ENCODE data around the gene PCDH17. TPM values are rescaled to one million over a fixed set of nuclear protein-coding genes. Genes with fewer than 3 reads are reported as not detected.

The PCDH17 gene
- total RNA-seq, 1 experiment from 2014 or later: 0.85 TPM

GRCh38 chr13:57740719-57741118 lies 109.2 kb downstream of the PCDH17 start:
- TF ChIP-seq CBFB (CRISPR knock-in tag; IDR thresholded peaks at IDR 0.05; ENCODE audit: low read depth): no peak
- no peak for TF ChIP-seq IRF2 (CRISPR knock-in tag; IDR thresholded peaks at IDR 0.05; ENCODE audit: borderline replicate concordance, low read depth)
- TF ChIP-seq, protein P1, sequence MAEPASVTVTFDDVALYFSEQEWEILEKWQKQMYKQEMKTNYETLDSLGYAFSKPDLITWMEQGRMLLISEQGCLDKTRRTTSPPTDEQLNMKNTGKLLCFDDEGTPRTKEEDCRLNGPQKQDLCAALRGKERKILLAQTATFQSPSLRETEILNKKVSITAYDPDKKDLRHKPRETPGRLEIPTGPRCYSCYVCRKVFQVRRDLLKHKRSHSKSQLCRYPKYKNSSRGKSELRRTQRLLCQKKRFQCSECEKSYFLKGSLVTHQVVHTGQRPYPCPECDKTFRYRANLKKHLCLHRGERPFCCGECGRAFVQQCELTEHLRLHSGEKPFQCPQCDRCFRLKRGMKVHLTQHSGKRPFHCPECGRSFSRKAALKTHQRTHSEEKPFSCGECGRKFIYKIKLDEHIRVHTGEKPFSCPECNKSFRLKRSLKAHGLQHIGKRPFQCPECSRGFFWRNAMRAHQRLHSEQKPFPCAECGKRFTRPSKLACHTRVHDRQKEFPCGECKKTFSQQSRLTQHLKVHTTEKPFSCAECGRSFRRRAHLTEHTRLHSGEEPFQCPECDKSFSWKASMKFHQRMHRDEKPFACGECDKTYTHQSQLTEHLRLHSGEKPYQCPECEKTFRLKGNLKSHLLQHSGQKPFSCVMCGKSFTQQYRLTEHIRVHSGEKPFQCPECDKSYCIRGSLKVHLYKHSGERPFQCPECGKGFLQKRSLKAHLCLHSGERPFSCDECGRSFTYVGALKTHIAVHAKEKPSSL (CRISPR knock-in tag; conservative IDR thresholded peaks at IDR 0.05): no peak
- TF ChIP-seq ZNF416 (CRISPR knock-in tag; IDR thresholded peaks at IDR 0.05): no peak
- Mint-ChIP-seq H3K4me1 (peaks cover 32% of the 10 kb centered on the region), H3K36me3 (no peaks in the 10 kb centered on the region), H3K27me3 (ENCODE audit: low read depth) (peaks cover 11% of the 10 kb centered on the region), H3K4me3 (no peak overlapping the region), H3K9me3 (no peaks in the 10 kb centered on the region), H3K27ac (no peak overlapping the region)
- ATAC-seq (no peak), DNase-seq (ENCODE audit: low spot score) (no peak)
- ChIA-PET POLR2A (no interaction called here), CTCF (interaction anchor here (0.6 kb wide), 1 partner anchor 13 kb away, joined by 3 read pairs; no protein-coding TSS in a partner anchor)

- TF ChIP-seq FOXJ3 (CRISPR knock-in tag; IDR thresholded peaks at IDR 0.05; ENCODE audit: borderline replicate concordance): no peak
- TF ChIP-seq ZNF121 (CRISPR knock-in tag; IDR thresholded peaks at IDR 0.05): no peak
- TF ChIP-seq NR3C1 (CRISPR knock-in tag; conservative IDR thresholded peaks at IDR 0.05; ENCODE audit: low read depth): no peak
- TF ChIP-seq CBFB (CRISPR knock-in tag; IDR thresholded peaks at IDR 0.05; ENCODE audit: low read depth): no peak
- TF ChIP-seq RORB (CRISPR knock-in tag; IDR thresholded peaks at IDR 0.05): no peak
- TF ChIP-seq NR2C2 (CRISPR knock-in tag; IDR thresholded peaks at IDR 0.05): no peak
- TF ChIP-seq, protein P2, sequence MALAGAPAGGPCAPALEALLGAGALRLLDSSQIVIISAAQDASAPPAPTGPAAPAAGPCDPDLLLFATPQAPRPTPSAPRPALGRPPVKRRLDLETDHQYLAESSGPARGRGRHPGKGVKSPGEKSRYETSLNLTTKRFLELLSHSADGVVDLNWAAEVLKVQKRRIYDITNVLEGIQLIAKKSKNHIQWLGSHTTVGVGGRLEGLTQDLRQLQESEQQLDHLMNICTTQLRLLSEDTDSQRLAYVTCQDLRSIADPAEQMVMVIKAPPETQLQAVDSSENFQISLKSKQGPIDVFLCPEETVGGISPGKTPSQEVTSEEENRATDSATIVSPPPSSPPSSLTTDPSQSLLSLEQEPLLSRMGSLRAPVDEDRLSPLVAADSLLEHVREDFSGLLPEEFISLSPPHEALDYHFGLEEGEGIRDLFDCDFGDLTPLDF (CRISPR knock-in tag; IDR thresholded peaks at IDR 0.05): no peak
- no peak for TF ChIP-seq CREM (CRISPR knock-in tag; IDR thresholded peaks at IDR 0.05)
- no peak for TF ChIP-seq ZNF263 (CRISPR knock-in tag; IDR thresholded peaks at IDR 0.05; ENCODE audit: low read depth)
- TF ChIP-seq ZNF396 (CRISPR knock-in tag; IDR thresholded peaks at IDR 0.05; ENCODE audit: borderline replicate concordance): no peak
- TF ChIP-seq, protein P3, sequence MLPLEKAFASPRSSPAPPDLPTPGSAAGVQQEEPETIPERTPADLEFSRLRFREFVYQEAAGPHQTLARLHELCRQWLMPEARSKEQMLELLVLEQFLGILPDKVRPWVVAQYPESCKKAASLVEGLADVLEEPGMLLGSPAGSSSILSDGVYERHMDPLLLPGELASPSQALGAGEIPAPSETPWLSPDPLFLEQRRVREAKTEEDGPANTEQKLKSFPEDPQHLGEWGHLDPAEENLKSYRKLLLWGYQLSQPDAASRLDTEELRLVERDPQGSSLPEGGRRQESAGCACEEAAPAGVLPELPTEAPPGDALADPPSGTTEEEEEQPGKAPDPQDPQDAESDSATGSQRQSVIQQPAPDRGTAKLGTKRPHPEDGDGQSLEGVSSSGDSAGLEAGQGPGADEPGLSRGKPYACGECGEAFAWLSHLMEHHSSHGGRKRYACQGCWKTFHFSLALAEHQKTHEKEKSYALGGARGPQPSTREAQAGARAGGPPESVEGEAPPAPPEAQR (CRISPR knock-in tag; IDR thresholded peaks at IDR 0.05): no peak
- TF ChIP-seq GRHL2 (CRISPR knock-in tag; IDR thresholded peaks at IDR 0.05; ENCODE audit: insufficient replicate concordance, severe bottlenecking): no peak
- no peak for TF ChIP-seq ETV6 (CRISPR knock-in tag; IDR thresholded peaks at IDR 0.05)
- H3K9me3 Mint-ChIP-seq: peaks cover 10% of the 10 kb centered on the region; the same call in 1 of the 2 replicates
- DNase-seq (ENCODE audit: low spot score) (no peak), ATAC-seq (no peak)
- H3K4me3 Mint-ChIP-seq: no peak overlapping the region
- POLR2A ChIA-PET: no interaction called here
- 0 out of 2 replicates have a peak, but pooled peaks cover 5% of the 10 kb centered on the region for H3K4me1 Mint-ChIP-seq
- no peaks in the 10 kb centered on the region for H3K27me3 Mint-ChIP-seq (ENCODE audit: low read depth)
- CTCF ChIA-PET: no interaction called here
- peaks cover 2% of the 10 kb centered on the region; the same call in 1 of the 2 replicates for H3K36me3 Mint-ChIP-seq
- no peak overlapping the region for H3K27ac Mint-ChIP-seq
Observed at GRCh38 chr13:57748096-57748495, 116.6 kb downstream of the PCDH17 start.

DNA sequence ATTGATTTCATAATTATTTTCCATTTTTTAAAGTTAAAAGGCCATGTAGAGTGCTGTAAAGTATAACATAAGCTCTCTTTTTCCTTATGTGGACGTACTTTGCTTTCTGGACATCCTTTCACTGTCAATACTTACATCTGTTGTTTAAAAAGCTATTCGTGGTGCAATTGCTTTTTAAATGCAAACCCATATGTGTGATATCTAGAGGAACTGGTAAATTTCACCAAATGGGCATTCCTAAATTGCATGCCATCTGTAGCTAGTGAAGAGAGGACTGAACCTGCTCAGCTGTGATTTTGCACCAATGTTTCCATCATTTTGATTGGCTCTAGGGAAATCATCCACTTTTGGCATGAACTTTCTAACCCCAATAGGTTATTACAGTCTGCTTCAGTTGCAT lies 129.4 kb downstream of the PCDH17 start:
- no peak for DNase-seq (ENCODE audit: low spot score)
- Mint-ChIP-seq H3K36me3 (no peaks in the 10 kb centered on the region), H3K27me3 (ENCODE audit: low read depth) (no peaks in the 10 kb centered on the region), H3K9me3 (peaks cover 7% of the 10 kb centered on the region; the same call in 1 of the 2 replicates), H3K4me3 (no peak overlapping the region), H3K4me1 (no peaks in the 10 kb centered on the region), H3K27ac (no peak overlapping the region)
- ChIA-PET CTCF (no interaction called here), POLR2A (no interaction called here)
- ATAC-seq: no peak
- TF ChIP-seq NFE2L1 (CRISPR knock-in tag; IDR thresholded peaks at IDR 0.05) (no peak), ATF1 (CRISPR knock-in tag; IDR thresholded peaks at IDR 0.05) (no peak), ZNF121 (CRISPR knock-in tag; IDR thresholded peaks at IDR 0.05) (no peak), NFATC4 (CRISPR knock-in tag; IDR thresholded peaks at IDR 0.05) (no peak), FOXK1 (CRISPR knock-in tag; IDR thresholded peaks at IDR 0.05) (no peak), ETV6 (CRISPR knock-in tag; IDR thresholded peaks at IDR 0.05) (no peak), TCF7 (CRISPR knock-in tag; IDR thresholded peaks at IDR 0.05; ENCODE audit: low read depth) (no peak), PREB (CRISPR knock-in tag; IDR thresholded peaks at IDR 0.05; ENCODE audit: borderline replicate concordance) (no peak), PRRX2 (CRISPR knock-in tag; IDR thresholded peaks at IDR 0.05) (no peak), NR2C2 (CRISPR knock-in tag; IDR thresholded peaks at IDR 0.05) (no peak), GABPB1 (CRISPR knock-in tag; IDR thresholded peaks at IDR 0.05) (no peak)
- TF ChIP-seq, protein P4, sequence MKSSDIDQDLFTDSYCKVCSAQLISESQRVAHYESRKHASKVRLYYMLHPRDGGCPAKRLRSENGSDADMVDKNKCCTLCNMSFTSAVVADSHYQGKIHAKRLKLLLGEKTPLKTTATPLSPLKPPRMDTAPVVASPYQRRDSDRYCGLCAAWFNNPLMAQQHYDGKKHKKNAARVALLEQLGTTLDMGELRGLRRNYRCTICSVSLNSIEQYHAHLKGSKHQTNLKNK (CRISPR knock-in tag; IDR thresholded peaks at IDR 0.05): no peak
- TF ChIP-seq, protein P5, sequence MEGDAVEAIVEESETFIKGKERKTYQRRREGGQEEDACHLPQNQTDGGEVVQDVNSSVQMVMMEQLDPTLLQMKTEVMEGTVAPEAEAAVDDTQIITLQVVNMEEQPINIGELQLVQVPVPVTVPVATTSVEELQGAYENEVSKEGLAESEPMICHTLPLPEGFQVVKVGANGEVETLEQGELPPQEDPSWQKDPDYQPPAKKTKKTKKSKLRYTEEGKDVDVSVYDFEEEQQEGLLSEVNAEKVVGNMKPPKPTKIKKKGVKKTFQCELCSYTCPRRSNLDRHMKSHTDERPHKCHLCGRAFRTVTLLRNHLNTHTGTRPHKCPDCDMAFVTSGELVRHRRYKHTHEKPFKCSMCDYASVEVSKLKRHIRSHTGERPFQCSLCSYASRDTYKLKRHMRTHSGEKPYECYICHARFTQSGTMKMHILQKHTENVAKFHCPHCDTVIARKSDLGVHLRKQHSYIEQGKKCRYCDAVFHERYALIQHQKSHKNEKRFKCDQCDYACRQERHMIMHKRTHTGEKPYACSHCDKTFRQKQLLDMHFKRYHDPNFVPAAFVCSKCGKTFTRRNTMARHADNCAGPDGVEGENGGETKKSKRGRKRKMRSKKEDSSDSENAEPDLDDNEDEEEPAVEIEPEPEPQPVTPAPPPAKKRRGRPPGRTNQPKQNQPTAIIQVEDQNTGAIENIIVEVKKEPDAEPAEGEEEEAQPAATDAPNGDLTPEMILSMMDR (IDR thresholded peaks at IDR 0.05): no peak

Data from WTC11 (cell line).